Skeletal muscle satellite cell (primary cell): ENCODE results near the gene DNASE1.

Experiments
- H3K27me3 ChIP-seq: 2 replicates; pipeline ENCODE4 v1.7.0; 2013; ENCODE audit warnings: low read length; ENCODE audit not compliant: control insufficient read depth, insufficient read depth
- H3K36me3 ChIP-seq: 2 replicates; pipeline ENCODE4 v1.7.0; 2013; ENCODE audit warnings: mild to moderate bottlenecking, control low read depth, low read length; ENCODE audit not compliant: insufficient read depth
- H3K4me1 ChIP-seq: 2 replicates; pipeline ENCODE4 v1.7.0; 2013; ENCODE audit warnings: low read length; ENCODE audit not compliant: control insufficient read depth, insufficient read depth
- H3K4me2 ChIP-seq: 2 replicates; pipeline ENCODE4 v1.7.0; 2013; ENCODE audit warnings: mild to moderate bottlenecking, low read length
- H3K4me3 ChIP-seq: 2 replicates; pipeline ENCODE4 v1.7.0; 2013; ENCODE audit warnings: low read length
- H3K9ac ChIP-seq: 2 replicates; pipeline ENCODE4 v1.7.0; 2013; ENCODE audit warnings: mild to moderate bottlenecking, low read depth, low read length, moderate library complexity
- H3K9me3 ChIP-seq: replicated peaks from 2 replicates; pipeline ENCODE4 v1.7.0; 2013; ENCODE audit warnings: mild to moderate bottlenecking, control low read depth, low read length

Gene DNASE1

DNA sequence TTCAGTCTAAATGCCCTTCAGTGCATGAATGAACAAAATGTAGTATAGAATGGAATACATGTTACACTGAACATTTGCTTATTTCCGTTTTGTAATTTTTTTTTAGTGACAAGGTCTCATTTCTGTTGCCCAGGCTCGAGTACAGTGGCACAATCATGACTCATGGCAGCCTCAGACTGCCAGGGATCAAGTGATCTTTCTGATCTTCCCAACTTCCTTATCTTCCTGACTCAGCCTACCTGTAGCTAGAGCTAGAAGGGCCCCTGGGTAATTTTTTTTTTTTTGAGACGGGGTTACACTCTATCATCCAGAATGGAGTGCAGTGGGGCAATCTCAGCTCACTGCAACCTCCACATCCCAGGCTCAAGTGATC lies 35.7 kb upstream of the DNASE1 start:
- H3K27me3 ChIP-seq = no peaks in the 10 kb centered on the region
- H3K36me3 ChIP-seq = peaks cover 5% of the 10 kb centered on the region
- no peak overlapping the region for H3K4me3 ChIP-seq
- no peaks in the 10 kb centered on the region for H3K4me1 ChIP-seq
- no peaks in the 10 kb centered on the region for H3K9me3 ChIP-seq
- H3K9ac ChIP-seq = no peak overlapping the region
- H3K4me2 ChIP-seq = no peak overlapping the region

- H3K27me3 ChIP-seq = no peaks in the 10 kb centered on the region
- no peaks in the 10 kb centered on the region for H3K9me3 ChIP-seq
- no peak overlapping the region for H3K4me2 ChIP-seq
- no peak overlapping the region for H3K9ac ChIP-seq
- no peaks in the 10 kb centered on the region for H3K4me1 ChIP-seq
- H3K36me3 ChIP-seq = no peaks in the 10 kb centered on the region
- no peak overlapping the region for H3K4me3 ChIP-seq
Measured at GRCh38 chr16:3623642-3624041, 30.8 kb upstream of the DNASE1 start.

DNA sequence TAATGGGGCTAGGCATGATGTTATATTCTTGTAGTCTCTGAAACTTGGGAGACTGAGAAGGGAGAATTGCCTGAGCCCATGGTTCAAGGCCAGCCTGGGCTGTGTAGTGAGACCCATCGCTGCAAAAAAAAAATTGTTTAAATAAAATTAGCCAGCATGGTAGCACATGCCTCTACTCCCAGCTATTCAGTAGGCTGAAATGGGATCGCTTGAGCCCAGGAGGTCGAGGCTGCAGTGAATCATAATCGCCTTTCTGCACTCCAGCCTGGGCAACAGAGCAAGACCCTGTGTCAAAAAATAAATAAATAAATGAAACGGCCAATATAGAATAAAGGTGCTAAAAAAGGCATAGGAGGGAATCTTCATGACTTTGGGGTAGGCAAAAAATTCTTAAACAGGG lies 29.2 kb upstream of the DNASE1 start:
- Histone ChIP-seq H3K4me2 (no peak overlapping the region), H3K4me3 (no peak overlapping the region), H3K9ac (no peak overlapping the region), H3K36me3 (no peaks in the 10 kb centered on the region), H3K27me3 (no peaks in the 10 kb centered on the region), H3K9me3 (no peaks in the 10 kb centered on the region), H3K4me1 (no peaks in the 10 kb centered on the region)

GRCh38 chr16:3625911-3626732 lies 28.4 kb upstream of the DNASE1 start:
- Histone ChIP-seq H3K4me3 (no peak overlapping the region), H3K9me3 (no peaks in the 10 kb centered on the region), H3K9ac (no peak overlapping the region), H3K4me2 (no peak overlapping the region), H3K27me3 (no peaks in the 10 kb centered on the region), H3K36me3 (no peaks in the 10 kb centered on the region), H3K4me1 (no peaks in the 10 kb centered on the region)

DNA sequence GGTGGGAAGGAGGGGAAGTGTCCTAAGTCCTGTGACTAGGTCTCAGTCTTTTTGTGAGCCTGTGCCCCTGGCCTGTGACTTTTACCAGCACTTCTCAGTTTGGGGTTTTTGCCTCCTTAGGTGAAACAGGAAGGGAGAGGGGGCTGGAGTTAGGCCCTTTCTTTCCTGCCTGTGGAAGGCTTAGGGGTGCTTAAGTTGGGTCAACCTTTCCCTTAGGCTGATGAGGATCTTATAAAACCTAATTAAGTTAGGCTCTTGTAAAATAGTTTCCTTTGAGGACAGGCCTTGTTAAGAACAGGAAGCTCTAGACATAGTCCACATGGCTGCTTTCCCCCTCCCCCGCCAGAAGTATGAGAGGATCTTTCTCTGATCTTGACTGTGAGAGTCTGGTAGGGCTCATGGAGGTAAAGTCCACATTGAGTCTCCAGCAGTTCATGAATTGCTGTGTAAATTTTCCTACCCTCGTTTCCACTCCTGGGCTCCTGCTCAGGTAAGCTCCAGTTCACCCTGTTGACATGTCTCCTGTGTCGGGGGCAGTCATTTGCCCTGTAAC lies 17.0 kb upstream of the DNASE1 start:
- no peaks in the 10 kb centered on the region for H3K36me3 ChIP-seq
- H3K9me3 ChIP-seq = no peaks in the 10 kb centered on the region
- H3K9ac ChIP-seq = no peak overlapping the region
- H3K4me1 ChIP-seq = no peaks in the 10 kb centered on the region
- H3K27me3 ChIP-seq = no peaks in the 10 kb centered on the region
- no peak overlapping the region for H3K4me2 ChIP-seq
- no peak overlapping the region for H3K4me3 ChIP-seq

DNA sequence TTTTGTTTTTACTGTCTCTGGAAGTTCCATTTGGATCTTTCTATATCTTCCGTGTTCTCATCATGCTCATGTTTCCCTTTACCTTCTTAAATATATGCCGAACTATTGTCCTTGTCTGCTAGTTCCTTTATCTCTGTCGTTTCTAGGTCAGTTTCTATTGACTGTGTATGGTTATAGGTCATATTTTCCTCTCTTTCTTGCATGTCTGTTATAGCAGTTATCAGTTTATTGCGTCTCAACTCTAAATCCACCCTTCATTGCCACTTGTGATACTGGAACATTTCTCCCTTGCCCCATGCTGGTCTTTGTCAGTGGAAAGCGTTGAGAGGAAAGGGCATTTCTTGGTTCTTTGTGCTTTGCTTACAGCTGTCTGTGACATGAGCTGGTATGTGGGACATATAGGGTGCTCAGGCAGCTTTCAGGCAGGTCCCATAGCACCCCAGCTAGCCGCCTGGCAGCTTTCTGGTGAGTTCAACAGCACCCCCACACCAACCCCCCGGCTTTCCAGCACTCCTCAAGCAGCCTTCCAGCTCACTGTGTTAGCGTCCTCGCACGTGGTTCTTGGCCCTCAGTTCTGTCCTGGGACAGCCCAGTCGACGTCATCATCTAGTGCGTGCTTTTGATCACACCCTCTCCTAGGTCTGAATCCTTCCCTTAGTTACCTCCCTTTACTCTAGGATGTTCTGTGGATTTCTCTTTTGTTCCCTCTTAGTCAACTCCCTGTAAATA lies 15.4 kb upstream of the DNASE1 start:
- H3K9me3 ChIP-seq = no peaks in the 10 kb centered on the region
- no peak overlapping the region for H3K4me3 ChIP-seq
- no peak overlapping the region for H3K4me2 ChIP-seq
- no peaks in the 10 kb centered on the region for H3K36me3 ChIP-seq
- no peaks in the 10 kb centered on the region for H3K27me3 ChIP-seq
- no peaks in the 10 kb centered on the region for H3K4me1 ChIP-seq
- H3K9ac ChIP-seq = no peak overlapping the region

DNA sequence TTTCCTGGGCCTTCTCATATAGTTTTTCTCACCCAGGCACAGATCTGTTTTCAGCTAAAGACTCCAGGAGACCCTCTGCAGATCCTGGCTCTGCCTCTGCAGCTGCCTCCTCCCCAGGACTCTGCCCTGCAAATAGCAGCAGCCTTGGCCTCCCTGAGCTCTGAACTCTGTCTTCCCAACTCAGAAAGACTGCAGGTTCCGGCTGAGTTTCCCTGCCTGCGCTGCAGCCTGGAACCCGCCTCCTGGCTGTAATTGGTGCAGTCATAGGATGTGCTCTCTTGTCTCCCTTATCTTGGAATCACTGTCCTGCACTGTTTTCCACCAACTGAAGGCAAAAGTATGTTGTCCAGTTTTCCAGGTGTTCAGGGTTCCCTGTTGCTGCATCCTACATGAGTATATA lies 14.3 kb upstream of the DNASE1 start:
- H3K9ac ChIP-seq = no peak overlapping the region
- no peak overlapping the region for H3K4me3 ChIP-seq
- peaks cover 2% of the 10 kb centered on the region for H3K4me1 ChIP-seq
- no peaks in the 10 kb centered on the region for H3K9me3 ChIP-seq
- no peak overlapping the region for H3K4me2 ChIP-seq
- no peaks in the 10 kb centered on the region for H3K27me3 ChIP-seq
- H3K36me3 ChIP-seq = no peaks in the 10 kb centered on the region

DNA sequence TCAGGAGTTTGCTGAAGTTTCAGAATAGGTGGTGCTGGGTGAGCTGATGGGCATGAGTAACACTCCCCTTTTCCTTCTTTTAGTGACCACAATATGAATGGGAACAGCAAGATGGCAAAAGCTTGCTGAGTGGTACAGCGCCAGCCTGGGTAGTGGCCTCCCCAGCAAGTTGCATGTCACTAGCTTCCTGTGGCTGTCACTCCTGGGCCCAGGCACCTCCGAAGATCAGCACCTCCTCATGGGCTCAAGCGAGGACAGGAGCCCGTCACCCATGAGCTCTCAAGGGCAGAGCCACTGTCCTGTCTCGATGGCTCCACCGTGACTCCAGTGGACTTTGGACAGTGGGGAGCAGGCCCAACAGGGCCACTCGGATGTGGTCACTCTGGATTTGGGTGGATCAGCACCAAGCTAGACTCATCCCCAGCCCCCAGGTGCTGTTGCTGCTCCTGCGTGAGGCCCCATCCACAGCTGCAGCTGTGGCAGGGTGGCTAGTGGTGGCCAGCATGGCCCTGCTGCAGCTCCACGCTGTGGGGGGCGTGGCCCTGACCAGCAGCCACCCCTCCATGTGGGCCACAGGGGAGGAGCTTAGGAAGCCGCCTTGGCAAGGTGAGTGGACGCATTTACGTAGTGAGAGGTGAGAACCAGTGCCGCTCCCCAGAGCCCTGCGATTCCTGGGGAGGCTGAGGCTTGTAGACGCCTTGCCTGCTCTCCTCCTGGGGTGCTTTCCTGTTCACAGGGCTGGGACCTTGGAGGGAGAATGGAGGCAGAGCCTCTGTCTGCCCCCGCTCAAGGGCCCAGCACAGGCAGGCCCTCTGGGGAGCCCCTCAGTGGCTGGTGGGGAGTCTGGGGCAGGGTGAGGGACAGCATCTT lies 13.6 kb upstream of the DNASE1 start:
- Histone ChIP-seq H3K4me2 (no peak overlapping the region), H3K9ac (no peak overlapping the region), H3K9me3 (no peaks in the 10 kb centered on the region), H3K36me3 (no peaks in the 10 kb centered on the region), H3K27me3 (no peaks in the 10 kb centered on the region), H3K4me1 (peaks cover 9% of the 10 kb centered on the region), H3K4me3 (no peak overlapping the region)

- H3K4me3 ChIP-seq = no peak overlapping the region
- H3K4me1 ChIP-seq = peaks cover 15% of the 10 kb centered on the region
- no peaks in the 10 kb centered on the region for H3K36me3 ChIP-seq
- H3K4me2 ChIP-seq = no peak overlapping the region
- no peaks in the 10 kb centered on the region for H3K9me3 ChIP-seq
- H3K9ac ChIP-seq = no peak overlapping the region
- H3K27me3 ChIP-seq = no peaks in the 10 kb centered on the region
Measured at GRCh38 chr16:3641801-3642396, 12.6 kb upstream of the DNASE1 start.

DNA sequence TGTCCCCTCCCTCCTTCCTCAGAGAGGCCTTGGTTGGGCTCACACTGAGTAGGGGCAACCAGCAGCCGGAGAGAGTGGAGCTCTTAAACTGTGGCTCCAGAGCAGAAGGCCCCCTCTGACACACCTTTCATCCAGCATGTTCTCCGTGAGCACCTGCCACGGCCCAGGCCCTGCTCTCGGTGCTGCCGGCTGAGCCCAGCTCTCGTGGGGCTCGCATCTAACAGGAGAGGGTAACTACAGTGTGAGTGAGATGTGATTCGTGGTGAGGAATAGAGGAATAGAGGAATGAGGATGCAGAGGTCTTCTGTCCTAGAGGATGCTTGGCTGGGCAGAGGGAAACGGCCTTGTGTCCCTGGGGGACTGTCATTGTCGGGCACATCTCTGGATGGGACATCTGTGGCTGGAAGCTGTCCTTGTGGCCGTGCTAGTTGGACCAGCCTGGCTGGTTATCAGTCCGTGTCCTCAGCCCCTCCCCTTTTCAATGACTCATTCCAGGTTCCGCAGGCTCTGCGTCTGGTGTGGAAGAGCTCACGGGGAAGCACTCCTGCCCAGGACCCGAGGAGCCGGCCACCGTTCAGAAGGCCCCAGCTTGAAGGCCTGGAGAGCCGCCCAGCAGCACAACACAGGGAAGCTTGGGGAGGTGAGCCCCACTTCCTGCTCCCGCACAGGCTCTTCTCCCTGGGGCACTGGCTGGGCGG lies 11.9 kb upstream of the DNASE1 start:
- H3K9me3 ChIP-seq = no peaks in the 10 kb centered on the region
- H3K9ac ChIP-seq = no peak overlapping the region
- no peaks in the 10 kb centered on the region for H3K27me3 ChIP-seq
- H3K4me1 ChIP-seq = peaks cover 15% of the 10 kb centered on the region
- H3K36me3 ChIP-seq = no peaks in the 10 kb centered on the region
- H3K4me2 ChIP-seq = no peak overlapping the region
- no peak overlapping the region for H3K4me3 ChIP-seq
